Esophagus muscularis mucosa (tissue), 4 donors: Measurements from ENCODE around the gene MITF. TPM values are rescaled to one million over a fixed set of nuclear protein-coding genes. Genes with fewer than 3 reads are reported as not detected.

Experiments used
- DNase-seq: peaks from one replicate; pipeline ENCODE4 v3.0.0-alpha.2; 2017; ENCODE audit errors: extremely low spot score
- H3K27ac ChIP-seq, 4 donors: fragments of 200-600 bp; sonication (generic); replicated peaks in 1 of 4; 1 replicate in 3 of 4; 2 replicates in 1 of 4; pipeline ENCODE4 v1.5.1; 2016 to 2019; ENCODE audit warnings: mild to moderate bottlenecking in 1 of 4
- H3K27me3 ChIP-seq, 4 donors: fragments of 200-600 bp; sonication (generic); one replicate each; pipeline versions ENCODE4 v1.5.1 to v1.6.0; 2016 to 2019
- H3K36me3 ChIP-seq, 4 donors: fragments of 200-600 bp; sonication (generic); one replicate each; pipeline ENCODE4 v1.5.1; 2016 to 2019
- H3K4me1 ChIP-seq, 4 donors: fragments of 200-600 bp; sonication (generic); one replicate each; pipeline ENCODE4 v1.5.1; 2016 to 2019
- H3K4me3 ChIP-seq, 4 donors: fragments of 200-600 bp; sonication (generic); 1 replicate in 2 of 4; 2 replicates in 2 of 4; pipeline ENCODE4 v1.5.1; 2016 to 2019; ENCODE audit warnings: mild to moderate bottlenecking in 4 of 4, moderate library complexity in 1 of 4
- H3K9me3 ChIP-seq, 4 donors: fragments of 200-600 bp; sonication (generic); 1 replicate in 3 of 4; 2 replicates in 1 of 4; pipeline ENCODE4 v1.5.1; 2016 to 2019
- CTCF ChIP-seq, 3 experiments: fragments of 200-600 bp in 2 of 3; fragments of 450-650 bp in 1 of 3; sonication (generic) in 2 of 3; IDR thresholded peaks; one replicate each; pipeline ENCODE4 v1.5.1; 2017 to 2019; ENCODE audit warnings: antibody characterized with exemption in 3 of 3, mild to moderate bottlenecking in 2 of 3, moderate library complexity in 1 of 3
- EP300 ChIP-seq: sonication (generic); formaldehyde crosslinking; IDR thresholded peaks from one replicate; pipeline ENCODE4 v1.6.1; 2017; ENCODE audit warnings: antibody characterized with exemption
- POLR2A ChIP-seq: fragments of 450-650 bp; IDR thresholded peaks from one replicate; pipeline ENCODE4 v1.6.1; 2017; ENCODE audit warnings: antibody characterized with exemption, moderate library complexity, mild to moderate bottlenecking, low read depth
- POLR2AphosphoS5 ChIP-seq, 2 donors: sonication (generic); formaldehyde crosslinking; IDR thresholded peaks; one replicate each; pipeline ENCODE4 v1.6.1; 2017; ENCODE audit warnings: antibody characterized with exemption in 2 of 2
- WGBS: methylation state at CpG from one replicate; pipeline ENCODE4 v1.1.5; 2018; 5-methylcytosine and 5-hydroxymethylcytosine counted together
- intact Hi-C: fragments of 100-400 bp; cut with DNase I; formaldehyde crosslinking; loops from one replicate; pipeline ENCODE4 v1.15.1; 2023
- total RNA-seq, 4 donors: library from RNA; depleted of rRNA; stranded (reverse); fragments of >200 nt; gene quantifications; one replicate each; pipeline versions ENCODE4 v1.1.0 to v1.2.1, GENCODE V29; 2016

Gene MITF
- total RNA-seq, 4 donors from 2014 or later = 68.1 to 141 (median 81.2) TPM

GRCh38 chr3:69809076-69809835 is 70.0 kb downstream of the MITF start:
- peaks cover 30 to 70% (median 60%) of the 10 kb centered on the region in 4 donors for H3K4me1 ChIP-seq
- no peak for TF ChIP-seq POLR2A
- TF ChIP-seq EP300 = no peak
- no peak for TF ChIP-seq CTCF (IDR thresholded peaks at IDR 0.05)
- no peak for TF ChIP-seq POLR2AphosphoS5 (IDR thresholded peaks at IDR 0.05)
- no peak overlapping the region for H3K27ac ChIP-seq
- no peak overlapping the region for H3K4me3 ChIP-seq
- no peak for DNase-seq
- intact Hi-C loops = no loop called here
- WGBS = 73% methylated on average over 1 of the region's 1 CpG
- no peaks in the 10 kb centered on the region for H3K9me3 ChIP-seq
- H3K36me3 ChIP-seq = no peaks in the 10 kb centered on the region
- no peaks in the 10 kb centered on the region for H3K27me3 ChIP-seq

- Histone ChIP-seq H3K27me3 (no peaks in the 10 kb centered on the region), H3K36me3 (no peaks in the 10 kb centered on the region), H3K9me3 (no peaks in the 10 kb centered on the region), H3K27ac (peak overlapping the region in 3 of 4 donors; percentile 3 to 21 (median 20)), H3K4me1 (peaks cover 32 to 69% (median 68%) of the 10 kb centered on the region in 4 donors), H3K4me3 (no peak overlapping the region)
- 48% methylated on average over 4 of the region's 4 CpGs for WGBS
- intact Hi-C loops = no loop called here
- TF ChIP-seq EP300 = no peak
- no peak for TF ChIP-seq POLR2A
- TF ChIP-seq POLR2AphosphoS5 (IDR thresholded peaks at IDR 0.05) = no peak
- TF ChIP-seq CTCF (IDR thresholded peaks at IDR 0.05) = no peak
- DNase-seq = no peak
Measured at GRCh38 chr3:69811452-69812401, 72.5 kb downstream of the MITF start.

GRCh38 chr3:69815970-69816369 is 76.7 kb downstream of the MITF start:
- Histone ChIP-seq H3K4me1 (peaks cover 50 to 86% (median 82%) of the 10 kb centered on the region in 4 donors), H3K4me3 (no peak overlapping the region), H3K27me3 (no peaks in the 10 kb centered on the region), H3K9me3 (no peaks in the 10 kb centered on the region), H3K36me3 (no peaks in the 10 kb centered on the region), H3K27ac (no peak overlapping the region)
- intact Hi-C loops = no loop called here
- no peak for DNase-seq
- TF ChIP-seq CTCF (IDR thresholded peaks at IDR 0.05) (no peak), POLR2A (no peak), POLR2AphosphoS5 (IDR thresholded peaks at IDR 0.05) (no peak), EP300 (no peak)
- WGBS = 47% methylated on average over 1 of the region's 1 CpG

GRCh38 chr3:69817988-69818387 is 78.7 kb downstream of the MITF start:
- no peak for DNase-seq
- intact Hi-C loops = no loop called here
- TF ChIP-seq POLR2A = no peak
- TF ChIP-seq POLR2AphosphoS5 (IDR thresholded peaks at IDR 0.05) = no peak
- TF ChIP-seq EP300 = no peak
- TF ChIP-seq CTCF (IDR thresholded peaks at IDR 0.05) = no peak
- no peaks in the 10 kb centered on the region for H3K36me3 ChIP-seq
- H3K27me3 ChIP-seq = no peaks in the 10 kb centered on the region
- no peak overlapping the region for H3K27ac ChIP-seq
- H3K9me3 ChIP-seq = no peaks in the 10 kb centered on the region
- peaks cover 53 to 86% (median 81%) of the 10 kb centered on the region in 4 donors for H3K4me1 ChIP-seq
- WGBS = 83% methylated on average over 2 of the region's 2 CpGs
- no peak overlapping the region for H3K4me3 ChIP-seq
